G401 (cell line): ENCODE measurements around the gene DNAH2. TPM values are rescaled to one million over a fixed set of nuclear protein-coding genes. Genes with fewer than 3 reads are reported as not detected.

Experiments used
- DNase-seq: peaks from one replicate; pipeline ENCODE4 v3.0.0-alpha.2; 2015; ENCODE audit warnings: low spot score
- in situ Hi-C: cut with HindIII; loops from 2 replicates; pipeline ENCODE4 v1.10.0; 2016; ENCODE audit warnings: low sequenced_read_pairs, mixed read lengths
- total RNA-seq: library from RNA; depleted of rRNA; stranded (reverse); fragments of >200 nt; shearing (Covaris generic); gene quantifications from 2 replicates; pipeline ENCODE4 v1.2.3, GENCODE V29; 2014

The DNAH2 gene
- total RNA-seq, 1 experiment from 2014 or later = 0.03 TPM

- in situ Hi-C loops = no loop called here
- DNase-seq = no peak
Measured at GRCh38 chr17:7714721-7715594, 2.6 kb upstream of the DNAH2 start.

- in situ Hi-C loops = no loop called here
- DNase-seq = no peak
Measured at GRCh38 chr17:7715936-7716886, 1.3 kb upstream of the DNAH2 start.

GRCh38 chr17:7717756-7718350 is 309 bp downstream of the DNAH2 start:
- DNase-seq = peak; percentile 22
- in situ Hi-C loops = no loop called here

- no peak for DNase-seq
- in situ Hi-C loops = no loop called here
Measured at GRCh38 chr17:7719661-7720060, 2.1 kb downstream of the DNAH2 start.

- DNase-seq = peak; percentile 57
- in situ Hi-C loops = no loop called here
Measured at GRCh38 chr17:7720125-7720524, 2.6 kb downstream of the DNAH2 start.

- no peak for DNase-seq
- in situ Hi-C loops = no loop called here
Measured at GRCh38 chr17:7721612-7722011, 4.1 kb downstream of the DNAH2 start.

GRCh38 chr17:7727886-7728285 is 10.3 kb downstream of the DNAH2 start:
- in situ Hi-C loops = no loop called here
- no peak for DNase-seq

GRCh38 chr17:7729816-7730215 is 12.3 kb downstream of the DNAH2 start:
- in situ Hi-C loops = no loop called here

GRCh38 chr17:7732981-7733539 is 15.5 kb downstream of the DNAH2 start:
- no peak for DNase-seq
- in situ Hi-C loops = no loop called here

More at GRCh38 chr17:7729816-7730215, 12.3 kb downstream of the DNAH2 start:
- DNase-seq = no peak

- DNase-seq = no peak
- in situ Hi-C loops = no loop called here
Measured at GRCh38 chr17:7737601-7738000, 20.1 kb downstream of the DNAH2 start.

- in situ Hi-C loops = no loop called here
- no peak for DNase-seq
Measured at GRCh38 chr17:7739746-7740145, 22.2 kb downstream of the DNAH2 start.

GRCh38 chr17:7740481-7741001 is 23.0 kb downstream of the DNAH2 start:
- in situ Hi-C loops = no loop called here
- DNase-seq = peak; percentile 18

GRCh38 chr17:7742729-7743128 is 25.2 kb downstream of the DNAH2 start:
- no peak for DNase-seq
- in situ Hi-C loops = no loop called here

- in situ Hi-C loops = no loop called here
- DNase-seq = no peak
Measured at GRCh38 chr17:7744416-7744815, 26.9 kb downstream of the DNAH2 start.

GRCh38 chr17:7745748-7746470 is 28.4 kb downstream of the DNAH2 start:
- in situ Hi-C loops = no loop called here
- DNase-seq = no peak

- DNase-seq = no peak
- in situ Hi-C loops = no loop called here
Measured at GRCh38 chr17:7747635-7748071, 30.1 kb downstream of the DNAH2 start.

- in situ Hi-C loops = no loop called here
- no peak for DNase-seq
Measured at GRCh38 chr17:7748076-7748775, 30.7 kb downstream of the DNAH2 start.

GRCh38 chr17:7750321-7750821 is 32.8 kb downstream of the DNAH2 start:
- in situ Hi-C loops = no loop called here
- no peak for DNase-seq
